A673 (cell line): ENCODE results near the gene FAM43A.

Experiments used
- EZH2 ChIP-seq: fragments of 200-600 bp; sonication (generic); IDR thresholded peaks from 2 replicates; pipeline ENCODE4 v1.6.1; 2017; ENCODE audit warnings: borderline replicate concordance, low read depth, mild to moderate bottlenecking, mixed read lengths, antibody characterized with exemption, low read length; ENCODE audit not compliant: poor library complexity, severe bottlenecking
- TF ChIP-seq, protein P1 (sequence below): fragments of 300-800, 200-600 bp; sonication (generic); conservative IDR thresholded peaks from 2 replicates; pipeline ENCODE4 v1.5.1; 2017; ENCODE audit warnings: low read depth, mild to moderate bottlenecking, antibody characterized with exemption, low read length, moderate library complexity, mixed read lengths

GRCh38 chr3:194713299-194714136 lies 27.8 kb downstream of the FAM43A start:
- TF ChIP-seq, protein P1, sequence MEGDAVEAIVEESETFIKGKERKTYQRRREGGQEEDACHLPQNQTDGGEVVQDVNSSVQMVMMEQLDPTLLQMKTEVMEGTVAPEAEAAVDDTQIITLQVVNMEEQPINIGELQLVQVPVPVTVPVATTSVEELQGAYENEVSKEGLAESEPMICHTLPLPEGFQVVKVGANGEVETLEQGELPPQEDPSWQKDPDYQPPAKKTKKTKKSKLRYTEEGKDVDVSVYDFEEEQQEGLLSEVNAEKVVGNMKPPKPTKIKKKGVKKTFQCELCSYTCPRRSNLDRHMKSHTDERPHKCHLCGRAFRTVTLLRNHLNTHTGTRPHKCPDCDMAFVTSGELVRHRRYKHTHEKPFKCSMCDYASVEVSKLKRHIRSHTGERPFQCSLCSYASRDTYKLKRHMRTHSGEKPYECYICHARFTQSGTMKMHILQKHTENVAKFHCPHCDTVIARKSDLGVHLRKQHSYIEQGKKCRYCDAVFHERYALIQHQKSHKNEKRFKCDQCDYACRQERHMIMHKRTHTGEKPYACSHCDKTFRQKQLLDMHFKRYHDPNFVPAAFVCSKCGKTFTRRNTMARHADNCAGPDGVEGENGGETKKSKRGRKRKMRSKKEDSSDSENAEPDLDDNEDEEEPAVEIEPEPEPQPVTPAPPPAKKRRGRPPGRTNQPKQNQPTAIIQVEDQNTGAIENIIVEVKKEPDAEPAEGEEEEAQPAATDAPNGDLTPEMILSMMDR: no peak
- TF ChIP-seq EZH2: no peak
